ENCODE data around the gene PAIP2B.
A peak's percentile ranks its signal among the peaks of the same experiment; 100 is the strongest.
"Not testable (repeated sequence)": the region's sequence is repeated elsewhere in the genome, so short reads cannot be mapped to it uniquely, and the experiment has no call there.

Gene PAIP2B

GRCh38 chr2:71226965-71227560, at the start of gene PAIP2B:
PAIP2B (minus strand) TSS chr2:71227103; CDS start chr2:71202589, 24,514 bp downstream.
- peak; percentile 98 for DNase-seq

- DNase-seq = no peak
These were observed 49.0 kb upstream of the PAIP2B start for GRCh38 chr2:71275939-71276310.

GRCh38 chr2:71269511-71270090, 42.7 kb upstream of the PAIP2B start:
- no peak for DNase-seq

- no peak for DNase-seq
These were observed 36.5 kb upstream of the PAIP2B start for GRCh38 chr2:71263386-71263785.

DNA sequence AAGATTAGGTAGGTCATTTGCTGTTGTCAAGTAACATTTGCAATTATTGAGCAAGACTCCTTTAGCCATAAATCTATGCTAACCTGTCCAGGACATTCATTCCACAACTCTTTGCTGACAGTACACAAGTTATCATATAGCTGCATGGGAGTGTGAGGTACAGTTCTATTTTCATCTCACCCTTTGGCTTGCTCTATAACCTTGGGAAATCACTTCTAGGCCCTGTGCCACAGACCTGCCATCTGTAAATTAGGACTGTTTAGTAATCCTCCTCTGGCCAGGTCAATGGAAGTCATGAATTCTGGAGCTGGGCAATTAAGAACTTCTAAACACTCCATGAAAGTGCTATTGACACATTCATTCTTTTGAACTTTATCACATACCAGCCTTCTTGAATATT, 34.6 kb upstream of the PAIP2B start:
- no peak for DNase-seq

GRCh38 chr2:71256421-71256820, 29.5 kb upstream of the PAIP2B start:
- no peak for DNase-seq

GRCh38 chr2:71254776-71255175, 27.9 kb upstream of the PAIP2B start:
- no peak for DNase-seq

DNA sequence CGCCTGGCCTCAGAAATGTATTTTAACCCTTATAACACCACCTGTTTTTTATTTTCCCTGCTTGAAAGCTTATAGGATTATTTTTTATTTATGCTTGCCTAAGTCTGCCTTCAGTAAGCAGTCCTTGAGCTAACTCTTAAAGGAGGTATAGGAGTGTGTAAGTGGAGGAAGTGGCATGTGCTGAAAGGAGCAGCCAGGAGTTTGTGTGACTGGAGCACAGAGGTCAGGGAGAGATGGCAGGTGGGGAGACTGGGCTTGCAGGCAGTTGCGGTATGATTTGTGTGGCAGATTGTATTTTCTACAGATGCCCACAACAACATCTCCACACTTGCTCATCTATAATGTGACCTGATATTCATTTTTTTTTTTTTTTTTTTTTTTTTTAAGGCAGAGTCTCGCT, 27.2 kb upstream of the PAIP2B start:
- DNase-seq = no peak

DNA sequence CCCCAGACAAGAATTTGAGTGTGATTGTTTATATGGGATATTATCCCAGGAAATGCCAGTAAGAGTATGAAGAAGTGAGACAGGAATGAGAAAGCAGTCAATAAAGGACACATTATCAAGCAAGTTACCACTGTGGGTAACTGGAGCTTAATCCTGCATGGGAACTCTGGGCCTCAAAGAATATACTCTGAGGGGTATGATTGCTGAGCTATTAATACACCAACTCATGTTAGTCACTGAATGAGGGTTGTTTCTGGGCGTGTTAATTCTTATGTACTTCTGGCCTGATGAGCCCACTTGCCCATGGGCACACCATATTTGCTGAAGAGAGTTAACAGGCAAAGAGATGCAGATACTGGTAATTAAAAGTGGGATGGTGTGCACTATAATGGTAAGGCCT, 26.6 kb upstream of the PAIP2B start:
- DNase-seq = no peak

DNA sequence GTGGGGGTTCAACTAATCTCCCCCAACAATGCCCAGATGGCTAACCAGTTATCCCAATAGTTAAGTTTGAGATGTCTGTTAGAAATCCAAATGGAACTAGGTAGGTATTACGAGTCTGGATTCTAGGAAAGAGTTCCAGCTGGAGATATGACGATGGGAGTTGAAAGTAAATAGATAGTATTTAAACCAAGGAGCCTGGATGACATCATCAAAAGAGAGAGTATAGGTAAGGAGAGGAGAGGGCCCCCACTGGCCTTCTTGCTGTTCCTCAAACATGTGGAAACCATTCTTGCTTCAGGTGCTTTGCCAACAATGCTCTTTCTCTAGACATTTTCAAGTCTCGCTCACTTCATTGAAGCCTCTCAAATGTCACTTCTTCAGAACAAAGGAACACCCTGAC, 26.0 kb upstream of the PAIP2B start:
- no peak for DNase-seq

DNA sequence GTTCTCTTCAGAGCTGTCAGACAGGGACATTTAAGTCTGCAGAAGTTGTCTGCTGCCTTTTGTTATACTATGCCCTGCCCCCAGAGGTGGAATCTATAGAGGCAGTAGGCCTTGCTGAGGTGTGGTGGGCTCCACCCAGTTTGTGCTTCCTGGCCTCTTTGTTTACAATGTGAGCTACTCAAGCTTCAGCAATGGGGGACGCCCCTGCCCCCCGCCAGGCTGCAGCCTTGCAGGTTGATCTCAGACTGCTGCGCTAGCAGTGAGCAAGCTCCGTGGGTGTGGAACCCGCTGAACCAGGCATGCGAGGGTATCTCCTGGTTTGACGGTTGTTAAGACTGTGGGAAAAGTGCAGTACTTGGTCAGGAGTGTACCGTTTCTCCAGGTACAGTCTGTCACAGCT, 24.0 kb upstream of the PAIP2B start:
- no peak for DNase-seq

DNA sequence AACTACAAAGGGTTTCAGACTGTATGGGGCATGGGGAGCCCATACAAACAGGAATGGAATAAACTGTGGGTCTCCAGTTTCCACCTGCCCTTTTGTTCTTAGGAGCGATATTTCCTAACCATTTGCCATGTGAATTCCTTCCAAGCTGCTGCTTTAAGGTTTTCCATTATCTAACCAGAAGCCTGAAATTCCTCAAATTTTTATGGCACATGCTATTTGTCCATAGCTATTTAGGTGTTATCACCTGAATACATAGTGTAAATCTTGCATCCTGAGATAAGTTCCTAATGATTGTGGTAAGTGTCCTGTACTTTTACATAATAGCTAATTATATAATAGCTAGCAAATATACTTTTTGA, 17.4 kb upstream of the PAIP2B start:
- DNase-seq = no peak

DNA sequence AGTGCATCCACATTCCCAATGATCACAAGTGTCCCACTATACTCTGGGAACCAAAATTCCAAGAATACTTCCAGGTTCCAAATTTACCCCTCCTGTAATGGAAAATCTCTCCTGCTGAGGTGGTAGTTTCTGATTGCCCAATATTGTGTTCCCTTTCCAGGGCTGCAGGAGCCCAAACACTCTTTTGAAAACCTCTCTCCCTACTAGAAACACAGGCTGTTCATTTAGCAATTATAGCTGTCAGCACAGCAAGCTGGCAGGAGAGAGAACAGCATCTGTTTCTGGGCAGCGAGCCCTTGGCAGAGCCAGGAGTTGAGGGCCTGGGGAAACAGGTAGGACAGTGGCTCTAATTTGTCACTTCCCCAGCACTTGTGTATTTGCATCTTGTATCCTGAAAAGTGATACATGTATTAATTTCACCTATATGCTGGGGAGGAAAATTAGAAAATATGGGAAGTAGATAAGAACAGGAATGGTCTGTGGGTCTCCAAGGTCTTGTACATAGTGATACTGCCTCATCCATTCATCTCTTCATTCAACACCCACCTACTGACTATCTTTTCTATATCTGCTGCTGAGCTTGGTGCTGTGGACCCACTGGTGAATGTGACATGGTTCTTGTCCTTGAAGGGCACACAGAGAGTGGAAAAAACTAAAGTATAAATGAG, 16.9 kb upstream of the PAIP2B start:
- no peak for DNase-seq

DNA sequence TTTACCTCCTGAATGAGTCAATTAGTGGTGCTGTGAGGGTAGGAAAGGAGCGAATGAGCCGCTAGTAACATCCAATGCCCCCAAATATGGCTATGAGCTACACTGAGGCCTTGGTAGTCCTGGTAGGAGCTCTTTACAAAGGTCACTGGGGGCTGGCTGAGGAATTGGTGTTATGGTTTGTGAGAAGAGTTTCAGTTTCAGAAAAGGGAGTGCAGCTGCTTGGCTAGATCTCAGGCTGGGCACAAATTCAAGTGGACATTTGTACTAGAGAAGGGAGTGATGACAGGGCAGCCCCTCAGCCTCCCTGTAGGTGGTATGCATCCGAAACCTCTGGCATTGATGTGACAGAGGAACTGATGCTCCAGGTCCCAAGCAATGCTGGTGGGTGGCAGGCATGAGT, 13.9 kb upstream of the PAIP2B start:
- DNase-seq = no peak

DNA sequence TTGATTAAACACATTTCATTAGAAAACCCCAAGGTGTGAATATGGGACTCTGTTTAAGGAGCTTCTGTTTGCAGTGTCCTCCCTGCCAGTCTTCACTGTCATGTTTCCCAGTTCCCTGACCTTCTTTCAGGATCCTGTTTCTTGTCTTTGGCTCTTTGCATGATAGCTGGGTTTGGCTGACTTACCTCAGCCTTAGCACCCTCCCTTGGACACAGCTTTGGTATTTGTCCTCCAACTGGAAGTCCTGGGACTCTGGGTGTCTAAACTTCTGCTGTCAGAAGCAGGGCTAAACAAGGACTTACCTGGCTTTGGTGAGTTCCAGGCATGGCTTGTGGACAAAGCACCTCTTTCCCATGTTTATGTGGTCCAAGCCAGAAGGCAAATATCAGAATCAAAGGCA, 11.2 kb upstream of the PAIP2B start:
- no peak for DNase-seq

DNA sequence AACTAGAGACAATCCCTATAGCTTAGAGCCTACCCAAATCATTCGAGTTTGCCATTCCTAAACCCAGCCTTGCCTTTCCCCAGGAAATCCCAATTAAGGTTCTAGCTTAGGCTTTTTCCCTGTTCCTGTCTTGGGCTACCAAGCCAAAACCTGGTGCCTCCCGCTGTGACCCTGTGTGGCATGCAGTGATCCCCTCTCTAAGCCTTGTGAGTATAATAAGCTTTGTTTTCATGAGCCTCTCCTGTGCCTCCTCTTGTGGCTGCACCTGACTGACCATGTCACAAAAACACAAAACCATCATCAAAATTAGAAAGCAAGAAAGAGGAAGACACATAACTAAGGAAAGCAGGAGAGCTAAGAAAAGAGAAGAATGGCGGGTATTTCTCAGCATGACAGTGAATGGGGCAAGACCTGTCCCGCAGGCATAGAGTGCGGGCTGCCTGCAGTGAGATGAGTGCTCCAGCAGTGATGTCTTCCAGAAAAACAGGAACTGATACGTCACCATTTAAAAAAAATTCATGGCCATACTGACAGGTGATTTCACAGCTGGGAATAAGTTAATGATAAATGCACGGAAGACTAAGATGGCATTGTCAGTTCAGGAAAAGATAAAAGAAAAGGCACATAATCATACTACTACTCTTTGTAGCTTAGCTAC, 9.2 kb upstream of the PAIP2B start:
- no peak for DNase-seq

- not testable (repeated sequence) for DNase-seq
These were observed 6.2 kb upstream of the PAIP2B start for GRCh38 chr2:71233072-71233471.

- DNase-seq = no peak
These were observed 573 bp downstream of the PAIP2B start for GRCh38 chr2:71226096-71226964.

GRCh38 chr2:71224935-71225334, 2.0 kb downstream of the PAIP2B start:
- no peak for DNase-seq

- DNase-seq = no peak
These were observed 2.4 kb downstream of the PAIP2B start for GRCh38 chr2:71224457-71224856.

GRCh38 chr2:71223767-71224333, 3.1 kb downstream of the PAIP2B start:
- peak; percentile 20 for DNase-seq

DNA sequence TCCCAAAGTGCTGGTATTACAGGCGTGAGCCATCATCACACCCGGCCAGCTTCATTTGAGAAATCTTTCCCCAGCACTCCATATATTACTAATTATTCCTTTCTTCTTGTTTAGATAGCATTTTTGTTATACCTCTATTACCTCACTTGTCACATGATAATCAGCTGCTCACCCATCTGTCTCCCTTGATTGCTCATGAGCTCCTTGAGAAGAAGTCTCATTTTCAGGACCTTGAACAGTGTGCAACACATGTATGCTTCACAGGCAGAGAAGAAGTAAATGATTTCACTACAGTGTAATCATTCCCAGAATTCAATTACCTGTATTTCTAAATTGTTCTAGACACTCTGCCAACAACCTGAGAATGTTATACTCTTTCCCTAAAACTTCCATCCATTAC, 6.2 kb downstream of the PAIP2B start:
- DNase-seq = no peak

- no peak for DNase-seq
These were observed 10.4 kb downstream of the PAIP2B start for GRCh38 chr2:71216501-71216900.

Measured in CD4-positive, alpha-beta T cell treated with Interleukin-15 for 1 hour (primary cell).